ENCODE measurements around the gene KCNN4. TPM values are rescaled to one million over a fixed set of nuclear protein-coding genes. Genes with fewer than 3 reads are reported as not detected.

KCNN4 gene
- total RNA-seq, 2 donors from 2014 or later = 2.8 to 3.5 TPM

- H3K4me3 ChIP-seq = no peak overlapping the region
- H3K27ac ChIP-seq = no peak overlapping the region
- H3K9me3 ChIP-seq = no peaks in the 10 kb centered on the region
- peaks cover 48% of the 10 kb centered on the region for H3K36me3 ChIP-seq
- no peak for TF ChIP-seq CTCF (IDR thresholded peaks at IDR 0.05)
- DNase-seq (ENCODE audit: low spot score) (no peak), ATAC-seq (ENCODE audit: insufficient number of reproducible peaks, low FRiP score, low read depth) (no peak)
- no peaks in the 10 kb centered on the region for H3K27me3 ChIP-seq (replicated peaks; ENCODE audit: insufficient read depth)
- H3K4me1 ChIP-seq (ENCODE audit: control insufficient read depth in 1 of 2, low read depth in 2 of 2) = peaks cover 4 to 15% of the 10 kb centered on the region in 2 donors
Measured at GRCh38 chr19:43748205-43748594, 32.6 kb downstream of the KCNN4 start.

- Histone ChIP-seq H3K27ac (no peak overlapping the region), H3K4me1 (ENCODE audit: control insufficient read depth in 1 of 2, low read depth in 2 of 2) (peaks cover 0 to 10% of the 10 kb centered on the region in 2 donors), H3K36me3 (peaks cover 48% of the 10 kb centered on the region), H3K27me3 (replicated peaks; ENCODE audit: insufficient read depth) (no peaks in the 10 kb centered on the region), H3K9me3 (no peaks in the 10 kb centered on the region), H3K4me3 (no peak overlapping the region)
- TF ChIP-seq CTCF (IDR thresholded peaks at IDR 0.05) = no peak
- DNase-seq (ENCODE audit: low spot score) (no peak), ATAC-seq (ENCODE audit: insufficient number of reproducible peaks, low FRiP score, low read depth) (no peak)
Measured at GRCh38 chr19:43747557-43748204, 33.1 kb downstream of the KCNN4 start.

- TF ChIP-seq CTCF (IDR thresholded peaks at IDR 0.05) = no peak
- H3K27ac ChIP-seq = no peak overlapping the region
- ATAC-seq (ENCODE audit: insufficient number of reproducible peaks, low FRiP score, low read depth) (no peak), DNase-seq (ENCODE audit: low spot score) (no peak)
- H3K27me3 ChIP-seq (replicated peaks; ENCODE audit: insufficient read depth) = no peaks in the 10 kb centered on the region
- no peak overlapping the region for H3K4me3 ChIP-seq
- no peaks in the 10 kb centered on the region for H3K4me1 ChIP-seq (ENCODE audit: control insufficient read depth in 1 of 2, low read depth in 2 of 2)
- H3K9me3 ChIP-seq = no peaks in the 10 kb centered on the region
- H3K36me3 ChIP-seq = peaks cover 65% of the 10 kb centered on the region
Measured at GRCh38 chr19:43743059-43743458, 37.7 kb downstream of the KCNN4 start.

- H3K27me3 ChIP-seq (replicated peaks; ENCODE audit: insufficient read depth) = no peaks in the 10 kb centered on the region
- no peak for ATAC-seq (ENCODE audit: insufficient number of reproducible peaks, low FRiP score, low read depth)
- H3K4me3 ChIP-seq = no peak overlapping the region
- peaks cover 65% of the 10 kb centered on the region for H3K36me3 ChIP-seq
- H3K4me1 ChIP-seq (ENCODE audit: control insufficient read depth in 1 of 2, low read depth in 2 of 2) = no peaks in the 10 kb centered on the region
- H3K9me3 ChIP-seq = no peaks in the 10 kb centered on the region
- no peak for DNase-seq (ENCODE audit: low spot score)
- no peak for TF ChIP-seq CTCF (IDR thresholded peaks at IDR 0.05)
- H3K27ac ChIP-seq = no peak overlapping the region
Measured at GRCh38 chr19:43741075-43741825, 39.5 kb downstream of the KCNN4 start.

- Histone ChIP-seq H3K9me3 (no peaks in the 10 kb centered on the region), H3K36me3 (peaks cover 59% of the 10 kb centered on the region), H3K27me3 (replicated peaks; ENCODE audit: insufficient read depth) (no peaks in the 10 kb centered on the region), H3K27ac (no peak overlapping the region), H3K4me1 (ENCODE audit: control insufficient read depth in 1 of 2, low read depth in 2 of 2) (no peaks in the 10 kb centered on the region), H3K4me3 (no peak overlapping the region)
- no peak for TF ChIP-seq CTCF (IDR thresholded peaks at IDR 0.05)
- DNase-seq (ENCODE audit: low spot score) = no peak
- ATAC-seq (ENCODE audit: insufficient number of reproducible peaks, low FRiP score, low read depth) = no peak
Measured at GRCh38 chr19:43739439-43740235, 41.1 kb downstream of the KCNN4 start.
